Omental fat pad (tissue), 4 donors: ENCODE measurements around the gene FSIP1. TPM values are rescaled to one million over a fixed set of nuclear protein-coding genes. Genes with fewer than 3 reads are reported as not detected.

ENCODE experiments used
- ATAC-seq: fragments of 150-250 bp; one replicate; pipeline ENCODE4 v1.9.1; 2016; ENCODE audit warnings: mild to moderate bottlenecking, moderate library complexity; ENCODE audit not compliant: low FRiP score
- DNase-seq: peaks from one replicate; pipeline ENCODE4 v3.0.0-alpha.2; 2019; ENCODE audit warnings: low spot score
- total RNA-seq, 4 donors: library from RNA; depleted of rRNA; stranded (reverse); fragments of >200 nt; gene quantifications; one replicate each; pipeline ENCODE4 v1.1.0, GENCODE V29; 2016
- TF ChIP-seq, protein P1 (sequence below), 3 donors: fragments of 450-650 bp; IDR thresholded peaks; one replicate each; pipeline ENCODE4 v1.5.1; 2016 to 2017; ENCODE audit warnings: antibody characterized with exemption in 3 of 3, mild to moderate bottlenecking in 3 of 3, moderate library complexity in 2 of 3

The FSIP1 gene
- total RNA-seq, 4 donors from 2014 or later = 0.32 to 0.48 (median 0.41) TPM

DNA sequence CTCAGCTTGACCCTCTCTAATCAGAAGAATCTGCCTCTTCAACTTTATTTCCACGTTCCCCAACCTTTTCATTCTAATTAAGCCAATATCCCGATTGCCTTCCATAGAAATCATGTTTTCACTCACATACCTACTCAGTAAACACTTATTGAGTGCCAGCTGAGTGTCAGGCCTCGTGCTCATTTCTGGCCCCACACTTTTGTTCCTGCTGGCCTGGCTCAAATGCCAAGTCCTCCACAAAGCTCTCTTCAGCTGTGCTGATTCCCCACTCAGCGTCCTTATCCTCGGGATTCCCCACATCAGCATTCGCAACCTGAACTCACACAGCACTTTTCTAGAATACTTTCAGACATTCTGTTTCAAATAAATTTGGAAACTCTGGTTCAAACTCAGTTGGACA is 132.9 kb downstream of the FSIP1 start:
- no peak for ATAC-seq
- no peak for DNase-seq
- TF ChIP-seq, protein P1, sequence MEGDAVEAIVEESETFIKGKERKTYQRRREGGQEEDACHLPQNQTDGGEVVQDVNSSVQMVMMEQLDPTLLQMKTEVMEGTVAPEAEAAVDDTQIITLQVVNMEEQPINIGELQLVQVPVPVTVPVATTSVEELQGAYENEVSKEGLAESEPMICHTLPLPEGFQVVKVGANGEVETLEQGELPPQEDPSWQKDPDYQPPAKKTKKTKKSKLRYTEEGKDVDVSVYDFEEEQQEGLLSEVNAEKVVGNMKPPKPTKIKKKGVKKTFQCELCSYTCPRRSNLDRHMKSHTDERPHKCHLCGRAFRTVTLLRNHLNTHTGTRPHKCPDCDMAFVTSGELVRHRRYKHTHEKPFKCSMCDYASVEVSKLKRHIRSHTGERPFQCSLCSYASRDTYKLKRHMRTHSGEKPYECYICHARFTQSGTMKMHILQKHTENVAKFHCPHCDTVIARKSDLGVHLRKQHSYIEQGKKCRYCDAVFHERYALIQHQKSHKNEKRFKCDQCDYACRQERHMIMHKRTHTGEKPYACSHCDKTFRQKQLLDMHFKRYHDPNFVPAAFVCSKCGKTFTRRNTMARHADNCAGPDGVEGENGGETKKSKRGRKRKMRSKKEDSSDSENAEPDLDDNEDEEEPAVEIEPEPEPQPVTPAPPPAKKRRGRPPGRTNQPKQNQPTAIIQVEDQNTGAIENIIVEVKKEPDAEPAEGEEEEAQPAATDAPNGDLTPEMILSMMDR (IDR thresholded peaks at IDR 0.05) = no peak

DNA sequence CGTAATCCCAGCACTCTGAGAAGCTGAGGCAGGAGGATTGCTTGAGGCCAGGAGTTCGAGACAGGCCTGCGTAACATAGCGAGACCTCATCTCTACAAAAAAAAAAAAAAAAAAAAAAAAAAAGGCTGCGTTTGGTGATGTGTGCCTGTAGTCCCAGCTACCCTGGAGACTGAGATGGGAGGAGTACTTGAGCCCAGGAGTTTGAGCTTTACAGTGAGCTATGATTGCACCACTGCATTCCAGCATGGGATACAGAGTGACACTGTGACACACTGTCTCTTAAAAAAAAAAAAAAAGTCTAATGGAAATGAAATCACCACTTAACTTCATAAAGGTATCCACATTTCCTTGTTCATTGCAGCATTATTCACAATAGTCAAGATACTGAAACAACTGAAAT is 136.2 kb downstream of the FSIP1 start:
- TF ChIP-seq, protein P1 (IDR thresholded peaks at IDR 0.05) = no peak
- DNase-seq (no peak), ATAC-seq (no peak)

DNA sequence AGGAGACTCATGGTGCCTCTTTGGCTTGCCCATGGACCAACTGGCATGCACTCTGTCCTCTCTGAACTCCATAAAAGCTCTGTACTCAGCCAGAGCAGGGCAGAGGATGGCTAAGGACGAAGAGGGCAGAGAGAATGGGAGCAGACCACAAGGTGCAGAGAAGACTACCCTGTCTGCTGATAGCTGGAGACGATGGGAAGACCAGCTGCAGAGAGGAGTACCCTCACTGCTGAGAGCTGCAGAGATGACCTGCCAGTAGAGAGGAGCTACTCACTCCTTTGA is 136.7 kb downstream of the FSIP1 start:
- TF ChIP-seq, protein P1 (IDR thresholded peaks at IDR 0.05) = no peak
- ATAC-seq (no peak), DNase-seq (no peak)

DNA sequence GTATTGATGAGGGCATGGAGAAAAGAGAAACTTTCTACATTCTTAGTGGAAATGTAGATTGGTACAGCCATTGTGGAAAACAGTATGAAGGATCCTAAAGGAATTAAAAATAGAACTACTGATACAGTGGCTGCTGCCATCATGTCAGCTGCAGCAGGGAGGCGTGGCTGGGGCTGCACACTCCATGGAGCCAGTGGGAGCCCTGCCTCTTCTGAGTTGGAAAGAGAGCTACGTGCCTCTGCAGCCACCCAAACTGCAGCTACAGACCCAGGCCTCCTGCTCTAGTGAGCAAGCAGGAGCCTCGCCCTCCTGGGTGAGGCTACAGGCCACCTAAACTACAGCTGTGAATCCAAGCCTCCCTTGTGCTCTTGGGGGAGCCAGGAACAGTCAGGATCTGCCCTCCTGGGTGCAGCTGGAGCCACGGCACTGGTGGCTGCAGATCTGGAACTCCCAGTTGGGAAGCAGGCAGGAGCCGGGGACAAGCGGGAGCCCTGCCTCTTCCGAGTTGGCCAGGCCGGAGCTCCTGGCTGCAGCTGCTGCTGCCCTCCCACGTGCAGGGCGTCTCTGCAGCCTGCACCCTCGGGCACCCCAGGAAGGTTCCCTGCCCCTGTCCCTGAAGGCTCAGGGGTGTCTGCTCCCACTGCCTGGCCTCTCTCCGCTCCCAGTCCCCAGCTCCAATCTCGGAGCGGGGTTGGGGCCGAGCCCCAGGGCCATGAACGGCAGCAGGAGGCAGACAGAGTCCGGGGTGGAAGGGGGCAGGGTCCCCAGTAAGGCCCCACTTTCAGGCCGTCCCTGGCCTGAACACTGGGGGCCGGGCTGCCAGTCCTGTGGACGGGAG is 137.3 kb downstream of the FSIP1 start:
- DNase-seq = no peak
- TF ChIP-seq, protein P1 (IDR thresholded peaks at IDR 0.05) = no peak
- ATAC-seq = no peak

DNA sequence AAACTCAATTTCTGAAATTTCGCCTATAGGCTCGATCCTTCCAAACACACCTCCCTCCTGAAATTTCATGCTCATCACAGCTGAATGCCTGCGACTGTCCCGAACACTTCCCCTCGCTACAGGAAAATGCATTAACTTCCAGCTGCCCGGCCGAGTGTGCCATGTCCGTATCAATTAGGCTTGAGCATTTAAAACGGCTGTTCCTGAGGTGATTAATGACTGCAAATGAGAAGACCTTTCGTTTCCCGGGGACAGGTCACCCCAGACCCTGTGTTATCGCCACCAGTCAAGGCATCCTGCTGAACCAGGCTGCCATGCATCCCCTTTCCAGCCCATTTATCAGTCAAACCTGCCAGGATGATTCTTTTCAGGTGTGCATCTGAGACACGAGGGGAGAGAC is 138.5 kb downstream of the FSIP1 start:
- no peak for DNase-seq
- TF ChIP-seq, protein P1 (IDR thresholded peaks at IDR 0.05) = no peak
- no peak for ATAC-seq

DNA sequence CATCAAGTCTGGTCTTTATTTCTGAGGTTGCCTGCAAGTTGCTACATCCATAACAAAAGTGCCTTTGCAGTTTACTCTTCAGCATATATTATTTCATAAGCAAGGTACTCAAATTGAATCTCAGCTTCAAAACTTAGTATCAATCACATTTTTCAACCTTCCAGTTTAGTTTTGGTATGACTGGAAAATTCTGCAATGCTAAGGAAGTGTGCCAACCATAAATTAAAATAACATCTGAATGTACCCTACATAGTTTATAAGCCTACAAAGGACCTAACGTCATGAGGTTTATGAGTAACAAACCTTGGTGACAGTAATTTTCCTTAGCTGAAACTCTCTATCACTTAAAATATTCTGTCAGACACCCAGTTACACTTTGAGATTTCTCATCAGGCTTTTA is 138.9 kb downstream of the FSIP1 start:
- DNase-seq (no peak), ATAC-seq (no peak)

More for the DNA sequence above, 138.9 kb downstream of the FSIP1 start:
- TF ChIP-seq, protein P1 (IDR thresholded peaks at IDR 0.05) = no peak
